ENCODE data around the gene TNFSF18.
"Not testable (repeated sequence)": the region's sequence is repeated elsewhere in the genome, so short reads cannot be mapped to it uniquely, and the experiment has no call there.

TNFSF18 gene, protein sequence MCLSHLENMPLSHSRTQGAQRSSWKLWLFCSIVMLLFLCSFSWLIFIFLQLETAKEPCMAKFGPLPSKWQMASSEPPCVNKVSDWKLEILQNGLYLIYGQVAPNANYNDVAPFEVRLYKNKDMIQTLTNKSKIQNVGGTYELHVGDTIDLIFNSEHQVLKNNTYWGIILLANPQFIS

GRCh38 chr1:173050865-173051264 is at the start of gene TNFSF18:
Gene TNFSF18, minus strand, starts transcription at chr1:173050941. Its CDS starts 45 bp downstream, at chr1:173050896.
- DNase-seq: peak; percentile 47

DNA sequence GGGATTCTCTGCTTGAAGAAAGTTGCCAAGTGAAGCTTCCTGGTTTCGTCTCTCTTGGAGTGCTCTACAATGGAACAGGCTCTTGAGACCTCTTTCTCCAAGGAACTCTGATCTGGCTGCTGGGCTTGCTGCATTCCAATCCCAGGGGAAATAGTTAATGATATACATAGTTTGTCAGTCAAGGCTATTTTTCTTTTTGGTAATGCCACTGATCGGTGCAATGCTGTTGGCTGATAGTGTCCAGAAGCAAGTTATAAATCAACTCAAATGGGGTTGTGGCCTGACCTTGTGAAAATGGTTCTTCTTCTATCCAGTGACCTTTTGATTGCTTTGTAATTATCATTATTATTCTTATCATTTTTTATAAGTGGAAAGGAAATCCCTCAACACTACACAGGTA is 48.4 kb upstream of the TNFSF18 start:
- no peak for DNase-seq

DNA sequence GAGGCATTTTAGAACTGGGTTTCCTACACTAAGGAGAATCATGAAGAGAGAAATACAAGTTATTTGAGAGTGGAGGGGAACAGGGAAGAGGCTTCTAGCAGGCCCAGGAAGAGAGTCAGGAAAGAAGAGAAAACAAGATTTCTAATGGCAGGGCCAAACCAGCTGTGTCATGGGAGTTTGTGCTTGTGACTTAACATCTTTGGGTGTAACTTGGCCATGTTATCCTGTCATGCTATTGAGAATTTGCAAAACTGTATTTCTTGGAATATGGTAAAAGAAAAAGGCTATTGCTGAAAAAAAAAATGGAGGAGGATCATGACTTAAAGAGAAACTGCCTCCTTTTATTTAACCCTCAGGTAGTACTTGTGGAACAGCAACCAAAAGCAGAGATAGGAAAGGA is 47.4 kb upstream of the TNFSF18 start:
- no peak for DNase-seq

GRCh38 chr1:173097001-173097400 is 46.3 kb upstream of the TNFSF18 start:
- peak; percentile 61 for DNase-seq

- DNase-seq: peak; percentile 85
Observed at GRCh38 chr1:173095632-173096031, 44.9 kb upstream of the TNFSF18 start.

DNA sequence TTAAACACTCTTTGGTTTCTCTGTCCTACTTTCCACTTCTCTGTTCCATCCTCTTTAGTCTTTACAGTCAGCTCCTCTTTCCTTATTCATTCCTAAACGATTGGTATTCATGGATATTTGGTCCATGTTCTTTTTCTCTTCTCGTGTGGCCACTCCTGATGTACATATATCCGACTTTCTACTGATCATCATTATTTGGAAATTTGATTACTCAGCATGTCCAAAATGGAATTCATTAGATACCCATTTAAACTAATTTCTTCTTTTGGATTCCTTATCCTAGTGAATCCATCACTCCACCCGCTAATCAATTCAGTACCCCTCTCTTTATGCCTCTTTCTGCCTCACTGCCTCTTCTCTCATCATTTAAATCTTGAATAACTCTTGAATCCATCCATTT is 43.8 kb upstream of the TNFSF18 start:
- DNase-seq: no peak

DNA sequence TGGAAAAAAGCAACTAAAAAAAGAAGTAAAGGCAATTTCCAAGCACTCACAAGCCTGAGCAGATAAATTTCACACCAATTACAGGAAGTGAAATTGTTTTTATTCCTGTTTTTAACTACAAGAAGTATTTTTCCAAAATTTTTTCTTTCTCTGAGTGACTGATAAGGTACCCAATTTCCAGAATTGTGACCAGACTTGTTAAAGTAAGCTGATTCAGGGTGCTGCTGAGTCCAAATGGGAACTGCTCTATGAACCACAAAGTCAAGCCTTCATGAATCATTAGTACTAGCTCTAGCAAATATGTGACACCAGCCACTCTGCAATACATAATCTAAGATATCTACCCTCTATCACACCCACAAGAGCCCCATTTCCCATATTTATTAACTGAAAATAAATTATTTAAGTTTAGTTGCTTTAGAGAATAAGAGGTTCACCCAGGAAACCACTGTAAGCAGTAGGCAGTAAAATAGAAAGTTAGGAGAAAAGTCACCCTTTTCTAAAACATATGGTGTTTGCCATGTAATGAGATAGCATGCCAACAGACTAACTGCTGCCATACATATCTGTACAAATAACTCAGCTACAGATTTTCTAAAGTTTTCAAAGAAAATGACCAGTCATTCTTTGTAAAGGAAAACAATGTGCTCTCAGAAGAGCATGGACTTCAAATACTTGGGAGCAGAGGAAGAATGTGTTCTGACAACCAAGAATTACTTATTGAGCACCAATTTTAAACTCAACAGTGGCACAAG is 43.1 kb upstream of the TNFSF18 start:
- no peak for DNase-seq

DNA sequence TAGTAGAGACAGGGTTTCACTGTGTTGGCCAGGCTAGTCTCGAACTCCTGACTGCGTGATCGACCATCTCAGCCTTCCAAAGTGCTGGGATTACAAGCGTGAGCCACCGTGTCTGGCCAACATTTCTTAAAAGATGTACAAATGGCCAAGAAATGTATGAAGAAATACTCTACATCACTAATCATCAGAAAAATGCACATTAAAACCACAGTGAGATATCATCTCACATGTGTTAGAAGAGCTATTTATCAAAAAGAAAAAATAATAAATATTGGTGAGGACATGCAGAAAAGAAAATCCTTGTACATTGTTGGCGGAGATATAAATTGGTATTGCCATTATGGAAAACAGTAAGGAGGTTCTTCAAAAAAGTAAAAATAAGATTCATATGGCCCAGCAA is 33.6 kb upstream of the TNFSF18 start:
- peak; percentile 36 for DNase-seq

DNA sequence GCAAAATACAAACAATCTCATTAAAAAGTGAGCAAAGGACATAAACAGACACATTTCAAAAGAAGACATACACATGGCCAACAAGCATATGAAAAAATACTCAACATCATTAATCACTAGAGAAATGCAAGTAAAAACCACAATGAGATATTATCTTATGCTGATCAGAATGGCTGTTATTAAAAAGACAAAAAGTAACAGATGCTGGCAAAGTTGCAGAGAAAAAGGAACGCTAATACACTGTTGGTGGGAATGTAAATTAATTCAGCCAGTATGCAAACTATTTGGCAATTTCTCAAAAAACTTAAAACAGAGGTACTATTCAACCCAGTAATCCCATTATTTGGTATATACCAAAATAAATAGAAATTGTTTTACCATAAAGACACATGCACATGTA is 32.2 kb upstream of the TNFSF18 start:
- DNase-seq: peak; percentile 37

DNA sequence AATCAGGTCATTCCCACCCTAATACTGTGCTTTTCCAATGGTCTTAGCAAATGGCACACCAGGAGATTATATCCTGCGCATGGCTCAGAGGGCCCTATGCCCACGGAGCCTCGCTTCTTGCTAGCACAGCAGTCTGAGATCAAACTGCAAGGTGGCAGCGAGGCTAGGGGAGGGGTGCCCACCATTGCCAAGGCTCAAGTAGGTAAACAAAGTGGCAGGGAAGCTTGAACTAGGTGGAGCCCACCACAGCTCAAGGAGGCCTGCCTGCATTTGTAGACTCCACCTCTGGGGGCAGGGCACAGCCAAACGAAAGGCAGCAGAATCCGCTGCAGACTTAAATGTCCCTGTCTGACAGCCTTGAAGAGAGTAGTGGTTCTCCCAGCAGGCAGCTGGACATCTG is 23.5 kb upstream of the TNFSF18 start:
- not testable (repeated sequence) for DNase-seq

GRCh38 chr1:173064011-173064410 is 13.3 kb upstream of the TNFSF18 start:
- DNase-seq: no peak

GRCh38 chr1:173063171-173063570 is 12.4 kb upstream of the TNFSF18 start:
- no peak for DNase-seq

- DNase-seq: peak; percentile 88
Observed at GRCh38 chr1:173062150-173062938, 11.6 kb upstream of the TNFSF18 start.

- no peak for DNase-seq
Observed at GRCh38 chr1:173058556-173058955, 7.8 kb upstream of the TNFSF18 start.

- DNase-seq: no peak
Observed at GRCh38 chr1:173057984-173058383, 7.2 kb upstream of the TNFSF18 start.

GRCh38 chr1:173056365-173056764 is 5.6 kb upstream of the TNFSF18 start:
- peak; percentile 21 for DNase-seq

DNA sequence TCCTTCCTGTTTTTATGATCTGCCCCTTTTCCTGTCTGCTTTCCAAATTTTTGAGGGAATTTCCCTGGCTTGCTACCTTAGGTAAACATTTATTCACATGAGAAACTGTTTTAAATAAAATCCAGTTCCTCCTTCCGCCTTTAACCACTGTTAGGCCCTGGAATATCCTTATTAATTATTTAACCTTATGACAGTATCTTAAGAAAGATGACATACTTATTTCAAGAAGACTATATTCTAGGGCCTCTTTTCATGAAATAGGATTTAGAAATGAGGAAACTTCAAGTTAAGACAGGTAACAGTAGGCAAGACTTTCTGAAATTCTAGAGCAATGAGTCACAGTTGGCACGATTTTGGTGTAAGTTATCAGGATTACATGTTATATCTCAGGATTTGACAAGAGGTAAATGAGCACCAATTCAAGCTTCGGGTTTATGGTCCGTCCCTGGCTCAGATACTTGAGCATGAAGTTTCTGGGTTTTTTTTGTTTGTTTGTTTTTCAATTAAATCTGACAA is 2.0 kb upstream of the TNFSF18 start:
- no peak for DNase-seq

DNA sequence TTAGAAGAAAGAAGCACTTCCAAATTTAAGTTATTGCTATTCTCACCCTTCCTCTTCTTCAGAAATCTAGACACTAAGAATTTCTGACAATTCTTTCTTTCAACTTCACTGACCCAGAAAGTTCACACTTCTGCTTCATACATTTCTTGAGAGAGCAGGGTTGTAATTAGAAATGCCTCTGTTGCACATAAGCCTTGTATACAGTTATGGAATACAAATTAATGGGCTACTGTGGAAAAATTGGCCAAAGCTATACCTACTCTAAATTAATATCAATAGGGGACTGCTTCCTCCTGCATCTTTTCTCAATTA is 1.5 kb downstream of the TNFSF18 start:
- no peak for DNase-seq

DNA sequence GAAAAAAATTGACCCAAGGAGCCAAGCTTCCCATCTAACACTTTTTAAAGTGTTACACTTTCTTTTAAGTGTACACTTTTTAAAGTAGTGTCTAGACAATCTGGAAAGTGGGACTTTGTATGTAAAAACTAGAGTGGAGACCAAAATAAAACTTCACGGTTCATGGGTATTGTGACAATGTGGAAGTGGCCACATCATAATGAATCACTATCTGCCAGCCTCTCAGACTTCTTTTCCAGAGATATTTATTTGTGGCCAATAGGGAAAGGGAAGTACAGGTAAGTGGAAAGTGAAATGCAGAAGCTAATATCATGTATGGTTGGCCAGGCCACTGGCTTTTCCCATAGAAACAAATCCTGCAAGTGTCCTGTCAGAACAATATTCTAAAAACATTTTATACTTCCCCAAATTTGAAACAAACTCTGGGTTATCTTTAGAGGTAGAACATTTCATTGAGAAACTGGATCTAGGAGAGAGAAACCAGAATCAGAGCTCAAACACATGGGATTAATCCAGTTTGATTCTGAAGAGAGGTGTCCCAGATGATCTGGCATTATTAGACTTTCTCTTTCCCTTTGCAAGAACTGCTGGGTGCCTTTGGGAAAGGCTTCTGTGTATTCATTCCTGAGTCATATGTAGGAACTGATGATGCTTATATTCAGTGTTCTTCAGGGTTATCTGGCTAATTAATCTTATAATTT is 2.0 kb downstream of the TNFSF18 start:
- peak; percentile 23 for DNase-seq

- DNase-seq: no peak
Observed at GRCh38 chr1:173044656-173045055, 6.1 kb downstream of the TNFSF18 start.

DNA sequence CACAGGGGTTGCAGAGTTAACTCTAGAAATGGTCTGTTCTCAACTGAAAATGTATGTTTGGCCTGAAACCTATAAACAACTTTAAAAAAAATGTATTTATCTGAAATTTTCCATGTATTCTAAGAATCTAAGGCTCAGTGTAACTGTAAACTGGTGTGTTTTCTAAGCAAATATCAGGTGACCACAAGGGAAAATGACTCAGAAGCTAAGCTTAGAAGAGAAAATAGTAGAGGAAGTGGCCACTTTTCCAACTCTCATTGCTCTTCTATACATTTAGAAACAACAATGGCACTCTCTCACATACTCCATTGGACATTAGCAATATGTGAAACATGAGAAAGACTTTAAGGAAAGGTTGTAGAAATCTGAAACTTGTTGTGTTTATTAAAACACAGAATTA is 7.5 kb downstream of the TNFSF18 start:
- peak; percentile 47 for DNase-seq

GRCh38 chr1:173042806-173043205 is 7.9 kb downstream of the TNFSF18 start:
- DNase-seq: peak; percentile 39

DNA sequence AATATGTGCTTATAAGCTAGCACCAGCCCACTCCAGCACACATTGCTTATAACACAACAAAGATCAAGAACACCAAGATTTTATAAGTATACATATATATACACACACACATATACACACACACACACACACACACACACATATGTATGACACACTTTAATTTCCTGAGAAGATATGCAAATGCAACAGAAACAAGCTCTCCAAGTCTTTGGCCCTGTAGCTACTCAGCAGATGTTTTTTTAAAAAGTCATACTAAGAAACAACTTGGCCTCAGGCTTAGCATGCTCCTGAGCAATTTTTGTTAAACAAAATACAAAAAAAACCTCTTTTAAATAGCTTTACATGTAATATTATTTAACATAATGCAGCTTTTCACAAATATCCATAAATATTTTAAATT is 11.1 kb downstream of the TNFSF18 start:
- DNase-seq: no peak
